DND-41 (cell line): ENCODE results near the gene C2CD3.
"Not testable (repeated sequence)": the region's sequence is repeated elsewhere in the genome, so short reads cannot be mapped to it uniquely, and the experiment has no call there.

Experiments used
- ATAC-seq: fragments of 200-7000 bp; cut with Tn5 transposase; 3 replicates; pipeline ENCODE4 v1.9.1; 2021; ENCODE audit warnings: low read depth; ENCODE audit not compliant: insufficient read depth
- DNase-seq: peaks from one replicate; pipeline ENCODE4 v3.0.0-alpha.2; 2020
- H2AFZ ChIP-seq: 2 replicates; pipeline ENCODE4 v1.6.0; 2012; ENCODE audit warnings: low read depth, low read length
- H3K27ac ChIP-seq: 2 replicates; pipeline ENCODE4 v1.5.1; 2012; ENCODE audit warnings: low read length, inconsistent platforms
- H3K27me3 ChIP-seq: fragments of 200-600 bp; sonication (generic); 2 replicates; pipeline ENCODE4 v1.6.0; 2012; ENCODE audit warnings: low read length, mild to moderate bottlenecking, inconsistent platforms; ENCODE audit not compliant: insufficient read depth, poor library complexity
- H3K36me3 ChIP-seq: 2 replicates; pipeline ENCODE4 v1.5.1; 2012; ENCODE audit warnings: low read length, inconsistent platforms; ENCODE audit not compliant: insufficient read depth
- H3K4me1 ChIP-seq: 2 replicates; pipeline ENCODE4 v1.5.1; 2012; ENCODE audit warnings: mild to moderate bottlenecking, low read length; ENCODE audit not compliant: insufficient read depth
- H3K4me2 ChIP-seq: 2 replicates; pipeline ENCODE4 v1.6.0; 2012; ENCODE audit warnings: mild to moderate bottlenecking, moderate library complexity, low read length, inconsistent platforms; ENCODE audit not compliant: insufficient read depth
- H3K4me3 ChIP-seq, 2 experiments: fragments of 200-600 bp in 1 of 2; shearing (Covaris generic) in 1 of 2; 2 replicates each; pipeline ENCODE4 v1.5.1; 2012 to 2016; ENCODE audit warnings: inconsistent platforms in 2 of 2, low read length in 2 of 2, mild to moderate bottlenecking in 2 of 2, low read depth in 1 of 2, moderate library complexity in 1 of 2
- H3K79me2 ChIP-seq: 2 replicates; pipeline ENCODE4 v1.6.0; 2012; ENCODE audit warnings: low read length, inconsistent platforms; ENCODE audit not compliant: insufficient read depth
- H3K9ac ChIP-seq: 2 replicates; pipeline ENCODE4 v1.6.0; 2012; ENCODE audit warnings: low read depth, mild to moderate bottlenecking, inconsistent platforms, low read length, moderate library complexity
- H3K9me3 ChIP-seq: 2 replicates; pipeline ENCODE4 v1.5.1; 2012; ENCODE audit warnings: low read length, moderate library complexity, mild to moderate bottlenecking, inconsistent platforms; ENCODE audit not compliant: insufficient read depth, severe bottlenecking
- H4K20me1 ChIP-seq: 2 replicates; pipeline ENCODE4 v1.6.0; 2012; ENCODE audit warnings: low read length; ENCODE audit not compliant: insufficient read depth
- EZH2 ChIP-seq: IDR thresholded peaks from 3 replicates; pipeline ENCODE4 v1.6.1; 2012; ENCODE audit warnings: borderline replicate concordance, low read depth, mild to moderate bottlenecking, moderate library complexity, low read length, inconsistent platforms; ENCODE audit not compliant: severe bottlenecking
- TF ChIP-seq, protein P1 (sequence below): IDR thresholded peaks from 2 replicates; pipeline ENCODE4 v1.5.1; 2012; ENCODE audit warnings: borderline replicate concordance, low read length, moderate library complexity, mild to moderate bottlenecking; ENCODE audit not compliant: poor library complexity, severe bottlenecking; ENCODE audit errors: extremely low read depth

Gene C2CD3

DNA sequence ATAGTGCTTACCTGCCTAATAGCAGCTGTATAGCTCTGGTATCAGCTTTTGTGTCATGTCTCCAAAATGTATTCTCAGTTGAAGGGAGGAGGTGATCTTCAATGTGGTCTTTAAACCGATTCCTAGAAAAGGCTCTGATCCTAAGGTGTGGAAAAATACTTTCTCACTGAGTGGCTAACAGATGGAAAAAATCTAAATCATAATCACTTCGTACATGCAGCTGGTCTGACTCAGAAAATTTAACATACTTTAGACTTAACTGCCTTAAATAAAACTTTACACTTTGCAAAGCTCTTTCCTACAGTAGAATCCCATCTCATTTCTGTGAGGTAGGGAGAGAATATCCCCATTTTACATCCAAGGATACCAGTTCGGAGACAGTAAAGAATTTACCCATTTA, 38.0 kb downstream of the C2CD3 start:
- H4K20me1 ChIP-seq = no peaks in the 10 kb centered on the region
- TF ChIP-seq, protein P1, sequence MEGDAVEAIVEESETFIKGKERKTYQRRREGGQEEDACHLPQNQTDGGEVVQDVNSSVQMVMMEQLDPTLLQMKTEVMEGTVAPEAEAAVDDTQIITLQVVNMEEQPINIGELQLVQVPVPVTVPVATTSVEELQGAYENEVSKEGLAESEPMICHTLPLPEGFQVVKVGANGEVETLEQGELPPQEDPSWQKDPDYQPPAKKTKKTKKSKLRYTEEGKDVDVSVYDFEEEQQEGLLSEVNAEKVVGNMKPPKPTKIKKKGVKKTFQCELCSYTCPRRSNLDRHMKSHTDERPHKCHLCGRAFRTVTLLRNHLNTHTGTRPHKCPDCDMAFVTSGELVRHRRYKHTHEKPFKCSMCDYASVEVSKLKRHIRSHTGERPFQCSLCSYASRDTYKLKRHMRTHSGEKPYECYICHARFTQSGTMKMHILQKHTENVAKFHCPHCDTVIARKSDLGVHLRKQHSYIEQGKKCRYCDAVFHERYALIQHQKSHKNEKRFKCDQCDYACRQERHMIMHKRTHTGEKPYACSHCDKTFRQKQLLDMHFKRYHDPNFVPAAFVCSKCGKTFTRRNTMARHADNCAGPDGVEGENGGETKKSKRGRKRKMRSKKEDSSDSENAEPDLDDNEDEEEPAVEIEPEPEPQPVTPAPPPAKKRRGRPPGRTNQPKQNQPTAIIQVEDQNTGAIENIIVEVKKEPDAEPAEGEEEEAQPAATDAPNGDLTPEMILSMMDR = no peak
- TF ChIP-seq EZH2 = no peak
- no peaks in the 10 kb centered on the region for H3K4me1 ChIP-seq
- ATAC-seq = no peak
- H3K4me2 ChIP-seq = no peak overlapping the region
- H2AFZ ChIP-seq = no peak overlapping the region
- H3K27me3 ChIP-seq = no peaks in the 10 kb centered on the region
- no peak overlapping the region for H3K4me3 ChIP-seq
- H3K79me2 ChIP-seq = no peaks in the 10 kb centered on the region
- no peak overlapping the region for H3K9ac ChIP-seq
- peaks cover 57% of the 10 kb centered on the region for H3K36me3 ChIP-seq
- no peaks in the 10 kb centered on the region for H3K9me3 ChIP-seq
- H3K27ac ChIP-seq = no peak overlapping the region
- no peak for DNase-seq

DNA sequence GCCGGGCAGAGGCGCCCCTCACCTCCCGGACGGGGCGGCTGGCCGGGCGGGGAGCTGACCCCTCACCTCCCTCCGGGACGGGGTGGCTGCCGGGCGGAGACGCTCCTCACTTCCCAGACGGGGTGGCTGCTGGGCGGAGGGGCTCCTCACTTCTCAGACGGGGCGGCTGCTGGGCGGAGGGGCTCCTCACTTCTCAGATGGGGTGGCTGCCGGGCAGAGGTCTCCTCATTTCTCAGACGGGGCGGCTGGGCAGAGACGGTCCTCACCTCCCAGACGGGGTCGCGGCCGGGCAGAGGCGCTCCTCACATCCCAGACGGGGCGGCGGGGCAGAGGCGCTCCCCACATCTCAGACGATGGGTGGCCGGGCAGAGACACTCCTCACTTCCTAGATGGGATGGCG, 41.7 kb downstream of the C2CD3 start:
- H3K27ac ChIP-seq, H3K4me1 ChIP-seq, H3K4me2 ChIP-seq, H3K9ac ChIP-seq, H3K9me3 ChIP-seq, H2AFZ ChIP-seq, DNase-seq, H3K4me3 ChIP-seq, ATAC-seq, H3K79me2 ChIP-seq, H4K20me1 ChIP-seq, H3K27me3 ChIP-seq: not testable (repeated sequence)
- H3K36me3 ChIP-seq = peaks cover 40% of the 10 kb centered on the region

DNA sequence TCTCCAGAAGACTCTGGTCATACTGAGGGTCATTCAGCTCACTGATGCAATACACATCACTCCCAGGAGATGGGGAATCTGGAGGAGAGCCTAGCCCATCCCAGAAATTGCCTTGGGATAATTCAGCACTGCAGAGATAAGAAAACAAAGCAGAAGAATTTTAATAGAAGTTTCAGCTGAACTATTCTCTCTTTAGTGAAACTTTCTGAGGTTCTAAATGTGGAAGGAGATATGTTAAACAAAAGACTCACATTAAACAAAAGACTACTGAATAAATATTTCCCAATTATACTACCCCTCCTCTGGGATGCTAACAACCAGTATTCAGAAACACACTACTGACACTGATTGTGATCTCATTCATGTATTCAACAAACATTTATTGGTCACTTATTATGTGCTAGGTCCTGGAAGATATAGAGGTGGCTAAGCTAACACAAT, 47.8 kb downstream of the C2CD3 start:
- no peak overlapping the region for H3K4me3 ChIP-seq
- H3K36me3 ChIP-seq = peaks cover 16% of the 10 kb centered on the region
- H3K79me2 ChIP-seq = no peaks in the 10 kb centered on the region
- H3K27ac ChIP-seq = no peak overlapping the region
- no peak overlapping the region for H2AFZ ChIP-seq
- no peak for DNase-seq
- no peak overlapping the region for H3K9ac ChIP-seq
- TF ChIP-seq EZH2 = no peak
- TF ChIP-seq, protein P1 = no peak
- no peaks in the 10 kb centered on the region for H3K27me3 ChIP-seq
- no peaks in the 10 kb centered on the region for H4K20me1 ChIP-seq
- ATAC-seq = no peak
- H3K4me2 ChIP-seq = no peak overlapping the region
- no peaks in the 10 kb centered on the region for H3K4me1 ChIP-seq
- H3K9me3 ChIP-seq = no peaks in the 10 kb centered on the region

DNA sequence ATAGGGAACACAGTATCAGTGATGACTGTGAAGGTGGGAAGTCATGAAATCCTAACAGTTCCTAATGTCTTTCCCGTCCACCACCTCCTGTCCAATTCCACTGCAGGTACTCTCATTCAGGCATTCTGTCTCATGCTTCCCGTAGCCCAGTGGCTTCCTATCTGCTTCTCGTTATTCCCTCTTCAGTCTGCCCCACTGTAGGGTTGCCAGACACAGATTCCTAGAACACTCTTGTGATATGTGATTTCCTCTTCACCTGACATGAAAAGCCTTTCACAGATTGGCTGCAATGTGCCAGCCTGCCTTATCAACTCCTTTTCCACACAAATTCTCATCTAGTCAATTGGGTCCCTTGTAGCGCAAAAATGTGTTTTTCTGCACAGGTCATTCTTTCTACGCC, 49.0 kb downstream of the C2CD3 start:
- H3K36me3 ChIP-seq = peaks cover 24% of the 10 kb centered on the region
- H2AFZ ChIP-seq = no peak overlapping the region
- H3K9ac ChIP-seq = no peak overlapping the region
- H3K79me2 ChIP-seq = no peaks in the 10 kb centered on the region
- no peaks in the 10 kb centered on the region for H3K9me3 ChIP-seq
- ATAC-seq (no peak), DNase-seq (no peak)
- H3K4me2 ChIP-seq = no peak overlapping the region
- no peak overlapping the region for H3K27ac ChIP-seq
- H3K27me3 ChIP-seq = no peaks in the 10 kb centered on the region
- TF ChIP-seq, protein P1 = no peak
- no peak for TF ChIP-seq EZH2
- H3K4me1 ChIP-seq = no peaks in the 10 kb centered on the region
- H4K20me1 ChIP-seq = no peaks in the 10 kb centered on the region
- H3K4me3 ChIP-seq = no peak overlapping the region

DNA sequence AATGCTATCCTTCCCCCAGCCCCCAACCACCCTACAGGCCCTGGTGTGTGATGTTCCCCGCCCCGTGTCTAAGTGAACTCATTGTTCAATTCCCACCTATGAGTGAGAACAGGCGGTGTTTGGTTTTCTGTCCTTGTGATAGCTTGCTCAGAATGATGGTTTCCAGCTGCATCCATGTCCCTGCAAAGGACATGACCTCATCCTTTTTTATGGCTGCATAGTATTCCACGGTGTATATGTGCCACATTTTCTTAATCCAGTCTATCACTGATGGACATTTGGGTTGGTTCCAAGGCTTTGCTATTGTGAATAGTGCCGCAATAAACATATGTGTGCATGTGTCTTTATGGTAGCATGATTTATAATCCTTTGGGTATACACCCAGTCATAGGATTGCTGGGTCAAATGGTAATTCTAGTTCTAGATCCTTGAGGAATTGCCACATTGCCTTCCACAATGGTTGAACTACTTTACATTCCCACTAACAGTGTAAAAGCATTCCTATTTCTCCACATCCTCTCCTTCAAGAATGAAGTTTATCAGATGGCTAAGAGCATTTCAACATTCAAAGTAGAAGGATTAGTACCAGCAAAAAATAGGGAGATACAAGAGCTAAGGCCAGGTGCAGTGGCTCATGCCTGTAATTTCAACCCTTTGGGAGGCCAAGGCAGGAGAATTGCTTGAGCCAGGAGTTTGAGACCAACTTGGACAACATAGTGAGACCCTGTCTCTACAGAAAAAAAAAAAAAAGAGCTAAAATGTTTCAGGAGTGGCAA, 50.4 kb downstream of the C2CD3 start:
- not testable (repeated sequence) for H3K79me2 ChIP-seq, DNase-seq, H3K9ac ChIP-seq, H3K9me3 ChIP-seq, H3K27ac ChIP-seq, H2AFZ ChIP-seq, ATAC-seq, H3K27me3 ChIP-seq, H3K4me1 ChIP-seq, H3K4me2 ChIP-seq, H3K4me3 ChIP-seq, H4K20me1 ChIP-seq
- H3K36me3 ChIP-seq = peaks cover 30% of the 10 kb centered on the region
